Lower lobe of right lung (tissue), 2 donors: ENCODE data around the gene CLDN9. TPM values are rescaled to one million over a fixed set of nuclear protein-coding genes. Genes with fewer than 3 reads are reported as not detected.

Experiments used
- ATAC-seq, 2 donors: fragments of 200-7000 bp; cut with Tn5 transposase; one replicate each; pipeline ENCODE4 v1.9.1; 2020 to 2022; ENCODE audit warnings: mild to moderate bottlenecking in 2 of 2, moderate library complexity in 2 of 2
- DNase-seq: peaks from one replicate; pipeline ENCODE4 v3.0.0-alpha.2; 2020
- H3K27ac ChIP-seq: fragments of 200-600 bp; one replicate; pipeline ENCODE4 v1.8.0; 2022
- H3K27me3 ChIP-seq: fragments of 200-600 bp; one replicate; pipeline ENCODE4 v1.8.0; 2022; ENCODE audit warnings: low read depth
- H3K36me3 ChIP-seq: fragments of 200-600 bp; one replicate; pipeline ENCODE4 v1.8.0; 2022; ENCODE audit warnings: mild to moderate bottlenecking
- H3K4me1 ChIP-seq: fragments of 200-600 bp; one replicate; pipeline ENCODE4 v1.8.0; 2022
- H3K4me3 ChIP-seq: fragments of 200-600 bp; one replicate; pipeline ENCODE4 v1.8.0; 2022; ENCODE audit warnings: mild to moderate bottlenecking
- H3K9me3 ChIP-seq: fragments of 200-600 bp; one replicate; pipeline ENCODE4 v1.8.0; 2022
- intact Hi-C: fragments of 100-400 bp; cut with DNase I; formaldehyde crosslinking; loops from one replicate; pipeline ENCODE4 v1.11.0; 2022
- total RNA-seq: library from RNA; stranded (reverse); fragmentation: NEBNext Ultra II Directional; extraction: Animal tissue kit (Norgen Biotek cat#: 25700); gene quantifications from one replicate; pipeline ENCODE4 v1.2.1, GENCODE V29; 2021
- TF ChIP-seq, protein P1 (sequence below): fragments of 200-600 bp; IDR thresholded peaks from one replicate; pipeline ENCODE4 v1.8.0; 2022; ENCODE audit warnings: antibody characterized with exemption, mild to moderate bottlenecking
- donor health status: DM: no; HTN: yes; CAD: no; lungs with severe emphysema.

The CLDN9 gene
- total RNA-seq, 1 donor from 2014 or later, result 1.0 TPM

DNA sequence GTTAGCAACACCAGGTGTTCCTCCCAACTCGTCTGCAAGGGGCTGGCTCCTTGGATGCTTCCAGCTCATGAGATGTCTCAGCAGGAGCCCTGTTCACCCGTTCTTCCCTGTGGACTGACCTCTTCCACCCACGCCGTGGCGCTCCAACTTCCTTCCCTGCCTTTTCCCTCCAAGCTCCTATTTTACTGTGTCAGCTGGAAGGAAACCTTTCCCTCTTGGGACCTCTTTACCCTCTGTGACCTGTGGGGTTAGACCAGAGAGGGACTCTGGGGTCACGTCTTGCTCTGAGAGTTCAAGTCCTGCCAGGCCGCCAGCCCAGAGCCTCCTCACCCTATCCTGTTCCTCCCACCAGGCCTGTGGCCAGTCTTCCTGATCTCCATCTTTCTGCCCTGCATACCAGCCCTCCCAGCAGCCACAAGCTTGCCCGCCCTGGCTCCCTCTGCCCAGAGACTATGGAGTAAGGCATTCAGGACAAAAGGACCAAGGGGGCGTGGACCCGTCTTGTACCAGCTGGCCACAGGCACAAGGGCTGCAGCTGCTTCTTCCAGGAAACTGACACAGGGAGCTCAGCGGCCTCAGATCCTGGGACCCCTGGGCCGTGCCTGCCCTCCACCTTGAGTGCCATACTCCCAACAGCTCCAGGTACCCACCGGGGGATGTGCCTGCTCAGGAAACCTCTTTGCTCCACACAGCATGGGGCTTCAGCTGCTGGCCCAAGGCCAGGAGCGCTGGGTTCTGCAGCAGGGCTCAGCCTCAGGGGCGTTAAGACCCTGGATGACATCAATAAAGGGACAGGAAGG is 40.5 kb upstream of the CLDN9 start:
- intact Hi-C loops, result no loop called here
- TF ChIP-seq, protein P1, sequence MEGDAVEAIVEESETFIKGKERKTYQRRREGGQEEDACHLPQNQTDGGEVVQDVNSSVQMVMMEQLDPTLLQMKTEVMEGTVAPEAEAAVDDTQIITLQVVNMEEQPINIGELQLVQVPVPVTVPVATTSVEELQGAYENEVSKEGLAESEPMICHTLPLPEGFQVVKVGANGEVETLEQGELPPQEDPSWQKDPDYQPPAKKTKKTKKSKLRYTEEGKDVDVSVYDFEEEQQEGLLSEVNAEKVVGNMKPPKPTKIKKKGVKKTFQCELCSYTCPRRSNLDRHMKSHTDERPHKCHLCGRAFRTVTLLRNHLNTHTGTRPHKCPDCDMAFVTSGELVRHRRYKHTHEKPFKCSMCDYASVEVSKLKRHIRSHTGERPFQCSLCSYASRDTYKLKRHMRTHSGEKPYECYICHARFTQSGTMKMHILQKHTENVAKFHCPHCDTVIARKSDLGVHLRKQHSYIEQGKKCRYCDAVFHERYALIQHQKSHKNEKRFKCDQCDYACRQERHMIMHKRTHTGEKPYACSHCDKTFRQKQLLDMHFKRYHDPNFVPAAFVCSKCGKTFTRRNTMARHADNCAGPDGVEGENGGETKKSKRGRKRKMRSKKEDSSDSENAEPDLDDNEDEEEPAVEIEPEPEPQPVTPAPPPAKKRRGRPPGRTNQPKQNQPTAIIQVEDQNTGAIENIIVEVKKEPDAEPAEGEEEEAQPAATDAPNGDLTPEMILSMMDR, result no peak
- Histone ChIP-seq H3K4me3 (no peak overlapping the region), H3K27me3 (peaks cover 11% of the 10 kb centered on the region), H3K9me3 (no peaks in the 10 kb centered on the region), H3K27ac (no peak overlapping the region), H3K4me1 (peaks cover 32% of the 10 kb centered on the region), H3K36me3 (no peaks in the 10 kb centered on the region)
- no peak for ATAC-seq
- DNase-seq, result no peak

DNA sequence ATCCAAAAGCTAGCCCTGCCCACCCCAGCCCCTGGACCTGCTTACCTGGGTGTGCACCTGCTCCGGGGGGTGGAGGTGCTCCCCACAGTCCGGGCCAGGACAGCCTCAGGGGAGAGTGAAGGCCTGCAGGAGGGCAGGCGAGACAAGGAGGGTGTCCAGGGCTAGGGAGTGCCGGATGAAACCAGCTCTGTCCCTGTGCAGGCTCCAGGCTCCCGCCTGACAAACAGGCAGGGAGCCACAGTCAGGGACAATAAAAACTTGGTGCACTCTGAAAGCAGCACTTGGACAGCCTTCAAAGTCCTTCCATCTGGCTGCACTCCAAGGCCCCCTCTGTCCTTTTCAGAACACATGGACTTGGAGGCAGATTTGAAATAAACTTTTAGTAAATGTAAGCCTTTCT is 39.6 kb upstream of the CLDN9 start:
- Histone ChIP-seq H3K27ac (no peak overlapping the region), H3K9me3 (no peaks in the 10 kb centered on the region), H3K4me1 (peaks cover 30% of the 10 kb centered on the region), H3K4me3 (no peak overlapping the region), H3K36me3 (no peaks in the 10 kb centered on the region), H3K27me3 (peaks cover 2% of the 10 kb centered on the region)
- TF ChIP-seq, protein P1, result no peak
- DNase-seq, result no peak
- intact Hi-C loops, result no loop called here
- no peak for ATAC-seq

DNA sequence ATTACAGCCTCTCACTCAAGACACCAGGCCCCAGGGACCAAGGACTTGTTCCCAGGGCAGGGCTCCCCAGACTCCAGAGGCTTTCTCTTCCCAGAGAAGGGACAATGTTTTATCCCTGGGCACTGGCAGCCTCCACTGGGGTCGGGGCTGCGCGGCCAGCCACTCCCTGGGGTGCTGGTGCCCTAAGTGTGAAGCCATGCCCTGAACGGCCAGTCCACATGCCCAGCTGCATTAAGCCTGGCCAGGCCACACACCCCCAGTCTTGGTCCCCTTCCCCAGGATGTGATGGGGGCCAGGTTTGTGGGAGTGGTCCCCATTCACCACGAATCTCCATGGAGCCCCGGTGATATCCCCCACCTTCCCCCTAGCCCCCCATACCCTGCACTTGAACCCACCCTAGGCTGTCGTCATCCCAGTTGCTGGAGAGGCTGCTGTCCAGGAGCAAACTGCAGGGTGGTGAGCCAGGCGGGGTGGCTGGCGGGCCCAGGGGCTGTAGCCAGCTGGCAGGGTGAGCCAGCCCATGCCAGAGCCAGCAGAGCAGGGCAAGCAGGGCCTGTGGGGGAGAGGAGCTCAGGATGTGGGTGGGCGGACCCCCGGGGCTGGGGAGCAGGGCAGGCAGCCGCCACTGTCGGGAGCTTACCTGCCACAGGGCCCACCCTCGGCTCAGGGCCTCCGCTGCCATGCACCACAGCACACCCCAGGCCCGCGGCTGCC is 39.0 kb upstream of the CLDN9 start:
- no peaks in the 10 kb centered on the region for H3K9me3 ChIP-seq
- H3K4me3 ChIP-seq, result no peak overlapping the region
- TF ChIP-seq, protein P1, result no peak
- no peaks in the 10 kb centered on the region for H3K27me3 ChIP-seq
- no peak for ATAC-seq
- no peak for DNase-seq
- no peak overlapping the region for H3K27ac ChIP-seq
- intact Hi-C loops, result no loop called here
- no peaks in the 10 kb centered on the region for H3K36me3 ChIP-seq
- H3K4me1 ChIP-seq, result peaks cover 24% of the 10 kb centered on the region

DNA sequence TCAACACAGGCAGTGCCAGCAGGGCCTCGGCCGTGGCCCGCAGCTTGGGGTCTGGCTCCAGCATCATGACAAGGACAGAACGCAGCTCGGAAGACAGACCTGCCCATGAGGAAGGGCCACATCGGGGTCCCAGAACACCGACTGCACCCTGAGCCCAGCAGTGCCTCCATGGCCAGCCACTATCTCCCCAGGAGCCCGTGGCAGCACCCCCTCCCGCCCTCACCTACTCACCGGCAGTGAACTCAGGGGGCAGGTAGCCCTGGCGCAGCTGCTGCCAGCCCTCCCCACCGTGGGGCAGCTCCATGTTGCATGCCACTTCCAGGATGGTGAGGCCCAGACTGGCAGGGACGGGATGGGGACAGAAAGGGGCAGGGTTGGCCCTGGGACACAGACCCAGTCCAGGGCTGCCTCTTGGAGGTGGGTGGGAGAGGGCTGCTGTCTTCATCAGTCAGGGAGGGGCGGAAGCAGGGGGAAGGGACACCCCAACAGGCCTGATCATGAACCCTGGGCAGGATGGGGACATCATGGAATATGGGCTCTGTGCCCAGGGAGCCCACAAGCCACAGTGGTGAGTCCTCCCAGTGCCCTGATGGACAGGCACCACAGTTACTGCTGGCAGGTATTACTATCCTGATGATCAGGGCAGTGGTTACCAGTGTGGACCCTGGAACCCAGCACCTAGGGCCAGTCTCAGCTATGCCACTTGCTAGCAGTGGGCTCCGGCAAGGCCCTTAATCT is 38.2 kb upstream of the CLDN9 start:
- Histone ChIP-seq H3K27me3 (peaks cover 3% of the 10 kb centered on the region), H3K36me3 (no peaks in the 10 kb centered on the region), H3K4me1 (peaks cover 24% of the 10 kb centered on the region), H3K9me3 (no peaks in the 10 kb centered on the region), H3K27ac (no peak overlapping the region), H3K4me3 (no peak overlapping the region)
- ATAC-seq (no peak), DNase-seq (no peak)
- intact Hi-C loops, result no loop called here
- TF ChIP-seq, protein P1, result no peak

DNA sequence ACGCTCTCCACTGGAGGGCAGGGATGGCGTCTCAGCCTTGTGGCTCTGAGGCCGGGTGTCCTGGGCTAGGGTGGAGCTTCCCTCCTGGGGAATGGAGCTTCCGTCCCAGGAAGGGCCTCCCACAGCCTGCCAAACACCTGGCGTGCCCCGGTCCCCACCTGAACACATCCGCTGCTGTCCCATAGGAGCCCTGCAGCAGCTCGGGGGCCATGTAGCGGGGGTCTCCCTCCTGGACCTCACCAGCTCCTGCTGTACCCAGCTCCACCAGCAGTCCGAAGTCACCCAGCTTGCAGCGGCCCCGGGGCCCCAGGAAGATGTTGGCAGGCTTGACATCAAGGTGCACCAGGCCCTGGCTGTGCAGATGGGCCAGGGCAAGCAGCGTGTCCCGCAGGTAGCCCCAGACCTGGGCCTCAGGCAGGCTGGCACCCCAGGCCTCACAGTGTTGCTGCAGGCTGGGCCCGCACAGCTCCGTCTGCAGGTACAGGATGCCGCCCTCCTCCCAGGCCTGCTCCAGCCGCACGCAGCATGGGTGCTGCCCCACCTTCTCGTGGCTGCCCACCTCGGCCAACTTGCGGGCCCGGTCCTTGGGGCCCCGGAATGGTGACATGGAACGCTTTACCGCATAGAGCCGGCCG is 37.4 kb upstream of the CLDN9 start:
- H3K4me3 ChIP-seq, result no peak overlapping the region
- H3K36me3 ChIP-seq, result no peaks in the 10 kb centered on the region
- TF ChIP-seq, protein P1, result no peak
- H3K4me1 ChIP-seq, result peaks cover 24% of the 10 kb centered on the region
- no peak overlapping the region for H3K27ac ChIP-seq
- no peaks in the 10 kb centered on the region for H3K9me3 ChIP-seq
- intact Hi-C loops, result no loop called here
- ATAC-seq (no peak), DNase-seq (no peak)
- H3K27me3 ChIP-seq, result peaks cover 4% of the 10 kb centered on the region
